ENCODE results near the gene IRF7. TPM values are rescaled to one million over a fixed set of nuclear protein-coding genes. Genes with fewer than 3 reads are reported as not detected.
A peak's percentile ranks its signal among the peaks of the same experiment; 100 is the strongest.

The IRF7 gene
- total and polyA plus RNA-seq, 2 donors (not counting 3 experiments of a cell fraction or from before 2014, with no cell fraction given): 12.6 to 14.7 TPM

DNA sequence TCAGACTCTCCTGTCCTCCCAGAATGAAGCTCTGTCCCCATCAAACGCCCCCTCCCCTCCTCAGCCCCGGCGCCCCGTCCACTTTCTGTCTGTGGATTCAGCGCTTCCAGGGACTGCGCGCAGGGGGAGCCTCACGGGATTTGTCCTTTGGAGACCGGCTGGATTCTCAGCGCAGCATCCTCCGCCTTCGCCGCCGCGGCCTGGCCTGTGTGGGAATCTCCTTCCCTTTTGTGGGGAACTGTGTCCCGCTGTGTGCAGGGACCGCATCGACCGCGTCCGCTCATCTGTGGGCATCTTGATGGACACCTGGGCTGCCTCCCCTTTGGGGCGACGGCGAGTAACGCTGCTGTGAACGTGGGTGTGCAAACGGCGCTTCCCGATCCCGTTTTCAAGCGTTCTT lies 12.3 kb upstream of the IRF7 start:
- dilution Hi-C loops (cut with MboI; ENCODE audit: extremely low pct_ligation_motif_present, low sequenced_read_pairs) (no loop called here), intact Hi-C loops (cut with micrococcal nuclease) (no loop called here)
- peaks cover 4 to 14% of the 10 kb centered on the region in 2 experiments for H3K27me3 ChIP-seq (ENCODE audit: control insufficient read depth in 2 of 2, insufficient read depth in 2 of 2, low read length in 2 of 2)
- POLR2A ChIA-PET: no interaction called here
- H3K4me1 ChIP-seq (ENCODE audit: control insufficient read depth, extremely low read depth, insufficient read depth, low read length): no peaks in the 10 kb centered on the region
- no peak overlapping the region for H3K4me3 ChIP-seq (replicated peaks in 1 of 3; ENCODE audit: insufficient read depth in 1 of 3, low read depth in 1 of 3, low read length in 3 of 3)
- no peaks in the 10 kb centered on the region for H4K20me1 ChIP-seq (replicated peaks; ENCODE audit: control insufficient read depth, extremely low read depth, insufficient read depth, low read length)
- no peaks in the 10 kb centered on the region for H3K9me3 ChIP-seq (replicated peaks; ENCODE audit: control insufficient read depth, insufficient read depth, low read length)
- H3K9me1 ChIP-seq (replicated peaks; ENCODE audit: control insufficient read depth, extremely low read depth, insufficient read depth, low read length): no peaks in the 10 kb centered on the region
- DNase-seq (ENCODE audit: low read depth, low spot score) (no peak), FAIRE-seq (no peak)
- H3K79me2 ChIP-seq (ENCODE audit: control insufficient read depth, insufficient read depth, low read length): no peaks in the 10 kb centered on the region
- H2AFZ ChIP-seq (ENCODE audit: low read depth, low read length): no peak overlapping the region
- no peak overlapping the region for H3K27ac ChIP-seq (ENCODE audit: insufficient read depth, low read depth, low read length)
- no peaks in the 10 kb centered on the region for H3K36me3 ChIP-seq (ENCODE audit: control insufficient read depth in 2 of 2, extremely low read depth in 1 of 2, insufficient read depth in 2 of 2, low read length in 2 of 2)
- BruUV-seq (replicated peaks): no TSS peak
- no peak overlapping the region for H3K9ac ChIP-seq (replicated peaks; ENCODE audit: extremely low read depth, insufficient read depth, low read length)
- peak; percentile 45 for TF ChIP-seq EZH2 (IDR thresholded peaks at IDR 0.05; ENCODE audit: borderline replicate concordance, low read depth, low read length, severe bottlenecking)
- no peak for TF ChIP-seq GATA2 (IDR thresholded peaks at IDR 0.05; ENCODE audit: insufficient read depth, insufficient read length, low read depth, low read length)
- H3K4me2 ChIP-seq (ENCODE audit: insufficient read depth, low read length): no peak overlapping the region
- CTCF ChIA-PET: interaction anchor here (0.8 kb wide), 1 partner anchor 19 kb away, joined by 3 read pairs; no protein-coding TSS in a partner anchor

- FAIRE-seq (no peak), DNase-seq (ENCODE audit: low read depth, low spot score) (no peak)
- H3K79me2 ChIP-seq (ENCODE audit: control insufficient read depth, insufficient read depth, low read length): no peaks in the 10 kb centered on the region
- intact Hi-C loops (cut with micrococcal nuclease): no loop called here
- no peak overlapping the region for H3K27ac ChIP-seq (ENCODE audit: insufficient read depth, low read depth, low read length)
- dilution Hi-C loops (cut with MboI; ENCODE audit: extremely low pct_ligation_motif_present, low sequenced_read_pairs): no loop called here
- no peak overlapping the region for H3K4me2 ChIP-seq (ENCODE audit: insufficient read depth, low read length)
- H4K20me1 ChIP-seq (replicated peaks; ENCODE audit: control insufficient read depth, extremely low read depth, insufficient read depth, low read length): no peaks in the 10 kb centered on the region
- no peaks in the 10 kb centered on the region for H3K9me3 ChIP-seq (replicated peaks; ENCODE audit: control insufficient read depth, insufficient read depth, low read length)
- H3K27me3 ChIP-seq (ENCODE audit: control insufficient read depth in 2 of 2, insufficient read depth in 2 of 2, low read length in 2 of 2): peaks cover 4 to 14% of the 10 kb centered on the region in 2 experiments
- ChIA-PET CTCF (no interaction called here), POLR2A (no interaction called here)
- TF ChIP-seq POLR2AphosphoS5 (IDR thresholded peaks at IDR 0.05; ENCODE audit: insufficient read depth, low read depth, low read length) (no peak), MYC (IDR thresholded peaks at IDR 0.05; ENCODE audit: low read depth, low read length) (no peak), GATA2 (IDR thresholded peaks at IDR 0.05; ENCODE audit: insufficient read depth, insufficient read length, low read depth, low read length) (no peak), JUN (IDR thresholded peaks at IDR 0.05; ENCODE audit: borderline replicate concordance, insufficient read depth, insufficient read length, low read depth) (no peak), POLR2A (IDR thresholded peaks at IDR 0.05; ENCODE audit: low read depth, low read length) (no peak), MAX (IDR thresholded peaks at IDR 0.05; ENCODE audit: insufficient read depth, insufficient read length) (no peak), CTCF (IDR thresholded peaks at IDR 0.05; ENCODE audit: extremely low read depth in 1 of 2, insufficient read depth in 1 of 2, low read depth in 1 of 2, low read length in 2 of 2) (no peak), EZH2 (IDR thresholded peaks at IDR 0.05; ENCODE audit: borderline replicate concordance, low read depth, low read length, severe bottlenecking) (no peak), FOS (IDR thresholded peaks at IDR 0.05; ENCODE audit: borderline replicate concordance, insufficient read depth, low read length) (no peak)
- H3K4me3 ChIP-seq (replicated peaks in 1 of 3; ENCODE audit: insufficient read depth in 1 of 3, low read depth in 1 of 3, low read length in 3 of 3): no peak overlapping the region
- no peaks in the 10 kb centered on the region for H3K36me3 ChIP-seq (ENCODE audit: control insufficient read depth in 2 of 2, extremely low read depth in 1 of 2, insufficient read depth in 2 of 2, low read length in 2 of 2)
- no peak overlapping the region for H3K9ac ChIP-seq (replicated peaks; ENCODE audit: extremely low read depth, insufficient read depth, low read length)
- no peaks in the 10 kb centered on the region for H3K4me1 ChIP-seq (ENCODE audit: control insufficient read depth, extremely low read depth, insufficient read depth, low read length)
- no TSS peak for BruUV-seq (replicated peaks)
- H2AFZ ChIP-seq (ENCODE audit: low read depth, low read length): no peak overlapping the region
- no peaks in the 10 kb centered on the region for H3K9me1 ChIP-seq (replicated peaks; ENCODE audit: control insufficient read depth, extremely low read depth, insufficient read depth, low read length)
These were observed 11.5 kb upstream of the IRF7 start for GRCh38 chr11:627308-627576.
